Urinary bladder (tissue), 4 donors: ENCODE data around the gene PTCH1. TPM values are rescaled to one million over a fixed set of nuclear protein-coding genes. Genes with fewer than 3 reads are reported as not detected.

Source experiments
- DNase-seq: peaks from one replicate; pipeline ENCODE4 v3.0.0-alpha.2; 2015; ENCODE audit errors: extremely low spot score
- H3K27ac ChIP-seq: one replicate; pipeline ENCODE4 v1.5.1; 2013; ENCODE audit warnings: low read depth, mild to moderate bottlenecking, moderate library complexity
- H3K36me3 ChIP-seq: one replicate; pipeline ENCODE4 v1.6.1; 2013; ENCODE audit warnings: mild to moderate bottlenecking, moderate library complexity; ENCODE audit not compliant: insufficient read depth
- H3K4me1 ChIP-seq: one replicate; pipeline ENCODE4 v1.6.1; 2013; ENCODE audit warnings: mild to moderate bottlenecking, moderate library complexity; ENCODE audit not compliant: insufficient read depth
- H3K4me3 ChIP-seq: one replicate; pipeline ENCODE4 v1.5.1; 2013; ENCODE audit warnings: low read depth, low read length
- WGBS: extraction: QIAGEN DNeasy Blood & Tissue Kit; methylation state at CpG from one replicate; pipeline ENCODE4 v1.1.7; 2013; 5-methylcytosine and 5-hydroxymethylcytosine counted together
- polyA plus RNA-seq: library from polyadenylated mRNA; stranded (reverse); fragments of 200-250 nt; gene quantifications from one replicate; pipeline ENCODE4 v1.2.3, GENCODE V29; 2013
- total RNA-seq: library from RNA; depleted of rRNA; stranded (reverse); fragments of >200 nt; gene quantifications from one replicate; pipeline ENCODE4 v1.2.3, GENCODE V29; 2014
- donor health status: healthy with polysubstance abuse.
- donor health status: healthy.

PTCH1 gene
- total and polyA plus RNA-seq, 2 donors = 30.1 to 48.0 TPM

- Histone ChIP-seq H3K36me3 (peaks cover 11% of the 10 kb centered on the region), H3K27ac (no peak overlapping the region), H3K4me1 (no peaks in the 10 kb centered on the region), H3K4me3 (no peak overlapping the region)
- DNase-seq = no peak
- 83% methylated on average over 15 of the region's 15 CpGs for WGBS
Observed at GRCh38 chr9:95444160-95444559, 72.6 kb downstream of the PTCH1 start.

GRCh38 chr9:95443301-95443700, 73.5 kb downstream of the PTCH1 start:
- Histone ChIP-seq H3K36me3 (peaks cover 11% of the 10 kb centered on the region), H3K27ac (no peak overlapping the region), H3K4me1 (no peaks in the 10 kb centered on the region), H3K4me3 (no peak overlapping the region)
- DNase-seq = no peak
- WGBS = 51% methylated on average over 2 of the region's 2 CpGs

GRCh38 chr9:95441081-95441480, 75.7 kb downstream of the PTCH1 start:
- no peak for DNase-seq
- Histone ChIP-seq H3K27ac (no peak overlapping the region), H3K4me1 (no peaks in the 10 kb centered on the region), H3K36me3 (peaks cover 7% of the 10 kb centered on the region), H3K4me3 (no peak overlapping the region)
- 80% methylated on average over 9 of the region's 9 CpGs for WGBS

- Histone ChIP-seq H3K36me3 (peaks cover 6% of the 10 kb centered on the region), H3K4me3 (no peak overlapping the region), H3K27ac (no peak overlapping the region), H3K4me1 (no peaks in the 10 kb centered on the region)
- WGBS = 81% methylated on average over 3 of the region's 3 CpGs
- no peak for DNase-seq
Observed at GRCh38 chr9:95440447-95440846, 76.3 kb downstream of the PTCH1 start.

- 92% methylated on average over 9 of the region's 9 CpGs for WGBS
- DNase-seq = no peak
Observed at GRCh38 chr9:95438561-95439357, 78.0 kb downstream of the PTCH1 start.

GRCh38 chr9:95437559-95437958, 79.2 kb downstream of the PTCH1 start:
- WGBS = 83% methylated on average over 6 of the region's 6 CpGs
- Histone ChIP-seq H3K4me3 (no peak overlapping the region), H3K36me3 (no peaks in the 10 kb centered on the region), H3K27ac (no peak overlapping the region), H3K4me1 (no peaks in the 10 kb centered on the region)
- DNase-seq = no peak

More at GRCh38 chr9:95438561-95439357, 78.0 kb downstream of the PTCH1 start:
- Histone ChIP-seq H3K4me3 (no peak overlapping the region), H3K4me1 (no peaks in the 10 kb centered on the region), H3K36me3 (no peaks in the 10 kb centered on the region), H3K27ac (no peak overlapping the region)

- Histone ChIP-seq H3K36me3 (no peaks in the 10 kb centered on the region), H3K4me3 (no peak overlapping the region), H3K4me1 (no peaks in the 10 kb centered on the region), H3K27ac (no peak overlapping the region)
- DNase-seq = no peak
- WGBS = 97% methylated on average over 7 of the region's 7 CpGs
Observed at GRCh38 chr9:95436416-95436815, 80.4 kb downstream of the PTCH1 start.

GRCh38 chr9:95435074-95435728, 81.6 kb downstream of the PTCH1 start:
- no peak overlapping the region for H3K27ac ChIP-seq
- H3K36me3 ChIP-seq = no peaks in the 10 kb centered on the region
- H3K4me3 ChIP-seq = no peak overlapping the region
- DNase-seq = no peak
- WGBS = 89% methylated on average over 6 of the region's 6 CpGs
- H3K4me1 ChIP-seq = no peaks in the 10 kb centered on the region

GRCh38 chr9:95434116-95435073, 82.4 kb downstream of the PTCH1 start:
- 83% methylated on average over 25 of the region's 25 CpGs for WGBS
- Histone ChIP-seq H3K4me3 (no peak overlapping the region), H3K36me3 (no peaks in the 10 kb centered on the region), H3K27ac (no peak overlapping the region), H3K4me1 (no peaks in the 10 kb centered on the region)
- no peak for DNase-seq

- no peak overlapping the region for H3K27ac ChIP-seq
- no peak for DNase-seq
Observed at GRCh38 chr9:95433096-95433819, 83.5 kb downstream of the PTCH1 start.

GRCh38 chr9:95431286-95431685, 85.5 kb downstream of the PTCH1 start:
- 81% methylated on average over 1 of the region's 1 CpG for whole genome bisulfite sequencing
- no peaks in the 10 kb centered on the region for H3K36me3 ChIP-seq
- no peaks in the 10 kb centered on the region for H3K4me1 ChIP-seq
- H3K27ac ChIP-seq = no peak overlapping the region
- no peak for DNase-seq
- H3K4me3 ChIP-seq = no peak overlapping the region

More at GRCh38 chr9:95433096-95433819, 83.5 kb downstream of the PTCH1 start:
- Histone ChIP-seq H3K36me3 (no peaks in the 10 kb centered on the region), H3K4me1 (no peaks in the 10 kb centered on the region), H3K4me3 (no peak overlapping the region)
- 39% methylated on average over 8 of the region's 8 CpGs for WGBS

- DNase-seq = no peak
- no peaks in the 10 kb centered on the region for H3K36me3 ChIP-seq
- WGBS = 94% methylated on average over 7 of the region's 7 CpGs
- no peak overlapping the region for H3K4me3 ChIP-seq
- no peak overlapping the region for H3K27ac ChIP-seq
- no peaks in the 10 kb centered on the region for H3K4me1 ChIP-seq
Observed at GRCh38 chr9:95429948-95430620, 86.7 kb downstream of the PTCH1 start.
